Stimulated activated CD8-positive, alpha-beta memory T cell treated with anti-CD3 and anti-CD28 coated beads, Interleukin-15, amount 100 ng/mL, for 24 hours (primary cell): ENCODE results near the gene ACVR1B.

Experiments used
- DNase-seq: peaks from one replicate; pipeline ENCODE4 v3.0.0-alpha.2; 2020; ENCODE audit warnings: low read depth

Gene ACVR1B

DNA sequence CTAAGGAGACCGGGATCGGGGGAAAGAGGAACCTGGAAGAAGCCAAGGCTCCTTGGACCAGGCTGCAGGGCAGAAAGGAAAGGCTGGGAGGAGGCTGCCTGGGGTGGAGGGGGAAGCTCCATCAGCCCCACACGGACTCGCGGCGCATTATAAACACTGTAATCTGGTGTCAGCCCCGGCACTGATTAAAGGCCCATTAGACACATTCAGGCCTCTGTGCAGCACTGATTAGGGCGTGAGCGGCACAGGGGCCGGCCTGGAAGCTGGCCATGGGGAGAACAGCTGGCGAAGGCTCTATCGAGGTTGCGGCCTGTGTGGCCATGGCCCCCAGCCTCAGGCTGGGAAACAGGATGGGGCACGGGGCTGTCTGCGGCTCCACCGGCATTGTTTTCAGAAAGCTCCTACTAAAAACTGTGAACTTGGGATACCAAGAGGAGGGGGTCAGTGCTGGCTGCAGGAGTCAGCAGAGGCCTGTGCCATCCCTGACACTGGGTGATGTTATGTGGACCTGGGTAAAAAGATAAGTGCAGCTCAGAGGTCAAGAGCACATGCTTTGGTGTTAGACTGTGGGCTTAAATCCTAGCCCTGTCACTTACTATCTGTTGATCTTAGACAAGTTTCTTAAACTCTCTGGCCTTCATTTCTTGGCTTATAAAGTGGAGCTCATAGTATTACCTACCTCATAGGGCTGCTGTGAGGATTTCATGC lies 33.6 kb upstream of the ACVR1B start:
- no peak for DNase-seq

DNA sequence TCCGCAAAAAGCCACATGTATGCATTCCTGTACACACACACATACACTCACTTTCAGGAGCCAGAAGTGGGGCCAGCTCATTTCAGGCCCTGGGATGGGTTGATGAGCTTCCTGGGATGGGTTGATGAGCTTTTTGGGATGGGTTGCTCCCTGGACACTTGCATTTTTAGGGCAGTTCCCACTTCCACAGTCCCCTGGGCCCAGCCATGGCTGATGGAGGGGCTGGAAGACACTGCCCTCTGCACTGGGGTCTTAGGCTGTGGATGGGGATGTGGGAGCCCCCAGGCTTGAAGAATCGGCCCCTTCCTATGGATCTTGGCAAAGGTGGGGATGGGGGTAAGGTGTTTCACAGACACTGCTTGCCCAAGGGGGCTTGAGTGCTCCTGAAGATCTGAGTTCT lies 31.5 kb upstream of the ACVR1B start:
- DNase-seq, result no peak

DNA sequence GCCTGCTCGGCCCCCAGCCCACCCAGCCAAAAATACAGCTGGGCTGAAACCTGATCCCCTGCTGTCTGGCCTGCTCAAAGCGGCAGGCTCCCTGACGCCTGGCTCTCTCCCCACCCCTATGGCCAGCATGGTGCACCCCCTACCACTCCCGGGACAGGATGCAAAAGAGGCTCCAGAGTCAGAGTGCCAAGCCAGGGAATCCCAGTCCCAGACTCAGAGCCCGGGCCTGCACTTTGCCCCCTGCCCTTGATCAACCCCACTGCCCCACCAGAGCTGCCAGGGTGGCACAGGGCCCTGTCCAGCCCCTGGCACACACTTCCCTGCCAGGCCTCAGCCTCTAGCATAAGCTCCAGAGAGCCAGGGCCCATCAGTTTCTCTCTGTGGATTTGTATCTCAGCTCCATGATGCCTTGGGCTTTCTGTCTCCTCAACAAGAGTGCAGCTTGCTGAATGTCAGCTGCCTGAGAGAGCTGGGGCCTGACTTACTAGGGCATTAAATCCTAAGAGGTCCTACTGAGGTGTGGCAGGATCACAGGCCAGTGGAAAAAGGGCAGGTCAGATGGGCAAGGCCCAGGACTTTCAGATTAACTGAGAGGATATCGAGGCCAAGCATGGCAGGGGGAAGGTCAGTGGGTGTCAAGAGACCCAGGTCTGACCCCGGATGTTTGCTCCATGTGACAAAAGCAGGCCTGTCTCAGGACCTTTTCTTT lies 30.3 kb upstream of the ACVR1B start:
- DNase-seq, result no peak

DNA sequence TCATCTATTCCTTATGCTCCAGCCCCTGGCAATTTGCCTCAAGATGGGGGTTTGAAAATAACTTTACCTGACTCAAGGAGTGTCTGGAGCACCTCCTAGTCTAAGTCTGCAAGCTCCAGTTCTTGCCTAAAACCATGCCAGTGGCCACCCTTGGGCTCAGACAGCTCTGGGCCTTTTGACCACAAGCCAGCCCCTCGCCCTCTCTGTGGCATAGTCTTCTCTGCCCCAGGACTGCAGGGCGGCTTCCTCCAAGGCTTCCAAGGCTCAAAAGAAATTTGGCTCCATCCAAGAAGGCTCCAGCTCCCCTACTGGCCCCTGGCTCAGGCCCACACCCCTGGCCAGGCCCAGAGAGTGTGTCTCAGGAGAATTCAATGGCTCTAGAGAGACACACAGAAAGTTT lies 29.4 kb upstream of the ACVR1B start:
- no peak for DNase-seq

DNA sequence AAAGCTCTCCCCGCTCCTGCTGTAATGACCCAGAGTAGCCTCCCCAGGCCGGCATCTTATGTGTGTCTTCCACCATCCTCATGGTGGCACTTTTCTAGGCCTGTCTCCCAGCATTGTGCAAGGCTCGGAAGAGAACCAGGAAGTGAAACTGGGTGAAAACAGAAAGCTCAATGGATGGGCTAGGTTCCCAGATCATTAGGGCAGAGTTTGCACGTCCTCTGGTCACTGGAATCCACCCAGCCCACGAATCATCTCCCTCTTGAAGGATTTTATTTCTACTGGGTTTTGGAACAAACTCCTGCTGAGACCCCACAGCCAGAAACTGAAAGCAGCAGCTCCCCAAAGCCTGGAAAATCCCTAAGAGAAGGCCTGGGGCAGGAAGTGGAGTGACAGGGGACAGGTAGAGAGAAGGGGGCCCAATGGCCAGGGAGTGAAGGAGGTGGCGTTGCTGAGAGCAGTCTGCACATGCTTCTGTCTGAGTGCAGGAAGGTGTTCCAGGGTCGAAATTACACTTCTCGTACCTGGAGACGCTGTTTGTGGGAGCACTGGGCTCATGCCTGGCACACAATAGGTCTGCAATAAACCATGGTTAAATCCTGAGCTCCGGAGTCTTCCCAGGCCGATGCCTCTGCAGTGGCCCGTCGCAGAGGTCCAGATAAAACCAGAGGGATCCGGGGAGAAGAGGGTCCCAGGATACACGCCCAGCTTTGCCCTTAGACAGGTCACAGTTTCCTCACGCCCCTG lies 28.6 kb upstream of the ACVR1B start:
- DNase-seq, result no peak

DNA sequence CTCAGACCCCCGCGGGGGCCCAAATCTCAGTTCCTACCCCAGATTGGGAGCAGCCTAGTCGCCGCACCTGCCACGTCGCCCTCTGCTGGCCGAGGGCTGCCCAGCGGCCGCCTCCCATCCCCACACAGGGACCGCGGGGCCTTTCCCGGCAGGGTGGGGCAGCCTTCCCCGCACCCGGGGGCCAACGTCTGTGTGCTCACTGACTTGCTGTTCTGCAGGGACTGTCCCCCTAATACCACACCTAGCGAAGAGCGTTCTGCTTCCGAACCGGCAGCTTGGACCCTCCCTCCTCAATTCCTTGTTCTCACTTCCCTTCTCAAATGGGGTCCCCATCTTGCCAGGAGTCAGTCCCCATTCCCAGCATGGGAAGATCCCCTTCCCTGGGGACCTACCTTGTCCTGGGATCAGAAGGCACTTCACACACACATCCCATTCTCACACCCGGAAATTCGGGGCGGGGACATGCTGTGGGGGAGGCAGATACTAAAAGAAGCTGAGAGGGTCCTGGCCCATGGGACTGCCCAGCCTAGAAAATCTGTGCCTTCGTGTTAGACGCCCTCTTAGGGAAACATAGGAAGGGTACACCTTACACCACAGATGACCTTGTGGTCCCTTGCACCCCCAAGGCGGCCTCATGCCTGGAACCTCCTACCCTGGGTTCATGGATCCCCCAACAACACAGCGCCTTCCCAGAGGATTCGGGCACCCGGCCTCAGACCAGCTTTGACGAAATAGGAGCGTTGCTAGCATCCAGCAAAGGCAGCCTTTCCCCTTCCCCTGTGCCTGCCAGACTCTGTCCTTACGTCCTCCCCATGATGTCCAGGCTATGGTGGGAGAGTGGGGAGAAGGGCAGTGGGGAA lies 27.8 kb upstream of the ACVR1B start:
- peak; percentile 31 for DNase-seq

DNA sequence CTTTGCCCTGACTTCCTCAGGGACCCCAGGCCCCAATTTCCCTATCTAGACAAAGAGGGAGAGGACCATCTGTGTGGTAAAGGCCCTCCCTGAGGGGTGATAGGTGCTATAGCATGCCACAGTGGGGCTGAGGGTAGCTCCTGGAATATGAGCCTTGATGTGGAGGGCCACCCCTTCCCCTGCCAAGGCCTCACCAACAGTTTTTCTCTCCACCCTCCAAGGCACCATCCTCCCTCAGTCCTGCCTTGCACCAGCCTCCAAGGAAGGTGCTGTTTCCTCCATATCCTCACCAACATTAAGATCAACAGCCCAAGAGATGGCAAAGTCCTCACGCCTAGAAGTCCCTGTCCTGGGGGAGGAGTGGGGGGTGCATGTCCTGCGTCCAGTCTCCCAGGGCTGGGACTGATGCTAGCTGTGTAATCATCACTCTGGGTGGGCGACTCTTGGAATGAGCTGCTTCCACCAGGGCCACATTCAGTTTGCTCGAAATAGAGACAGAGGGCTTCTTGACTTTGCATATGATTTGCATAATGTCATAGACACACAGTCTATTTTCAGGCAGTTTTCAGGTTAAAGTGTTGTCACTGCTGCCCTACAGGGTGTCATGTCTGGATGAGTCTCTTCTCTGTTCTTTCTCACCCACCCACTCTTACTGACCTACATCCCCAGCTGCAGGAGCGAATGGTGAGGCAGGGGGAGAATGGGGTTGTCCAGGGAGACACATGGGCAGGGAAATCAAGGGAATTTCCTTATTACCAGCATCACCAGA lies 26.8 kb upstream of the ACVR1B start:
- no peak for DNase-seq

DNA sequence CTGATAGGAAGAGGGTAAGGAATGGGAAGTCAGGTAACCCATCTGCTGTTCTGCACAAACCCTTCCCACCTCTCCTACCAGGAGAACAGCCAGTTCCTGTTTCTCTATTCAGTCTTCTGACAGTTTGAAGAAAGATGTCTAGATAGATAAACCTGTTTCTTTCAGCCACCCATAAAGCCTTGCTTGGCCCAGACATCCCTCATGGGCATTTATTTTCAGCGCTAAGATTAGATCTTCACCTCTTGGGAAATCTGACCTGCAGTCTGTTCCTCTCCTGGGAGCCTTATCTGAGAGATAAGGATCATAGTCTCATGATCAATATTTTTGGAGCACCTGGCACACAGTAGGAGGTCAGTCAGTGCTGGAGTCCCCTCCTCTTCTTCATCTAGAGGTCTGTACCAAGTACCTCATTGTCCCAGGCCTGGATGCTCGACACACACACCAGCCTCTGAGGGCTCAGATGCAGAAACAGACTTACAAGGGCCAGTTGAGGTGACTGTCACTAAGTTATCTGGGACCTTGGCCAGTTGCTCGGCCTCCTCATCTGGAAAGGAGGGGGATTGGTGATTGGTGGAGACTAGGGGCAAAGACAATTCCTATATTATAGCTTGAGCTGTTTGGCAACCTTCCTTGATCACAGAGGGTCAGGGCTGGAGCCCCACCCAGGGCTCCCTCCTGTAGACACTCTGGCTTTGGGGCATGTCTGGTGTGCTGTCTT lies 26.0 kb upstream of the ACVR1B start:
- no peak for DNase-seq

DNA sequence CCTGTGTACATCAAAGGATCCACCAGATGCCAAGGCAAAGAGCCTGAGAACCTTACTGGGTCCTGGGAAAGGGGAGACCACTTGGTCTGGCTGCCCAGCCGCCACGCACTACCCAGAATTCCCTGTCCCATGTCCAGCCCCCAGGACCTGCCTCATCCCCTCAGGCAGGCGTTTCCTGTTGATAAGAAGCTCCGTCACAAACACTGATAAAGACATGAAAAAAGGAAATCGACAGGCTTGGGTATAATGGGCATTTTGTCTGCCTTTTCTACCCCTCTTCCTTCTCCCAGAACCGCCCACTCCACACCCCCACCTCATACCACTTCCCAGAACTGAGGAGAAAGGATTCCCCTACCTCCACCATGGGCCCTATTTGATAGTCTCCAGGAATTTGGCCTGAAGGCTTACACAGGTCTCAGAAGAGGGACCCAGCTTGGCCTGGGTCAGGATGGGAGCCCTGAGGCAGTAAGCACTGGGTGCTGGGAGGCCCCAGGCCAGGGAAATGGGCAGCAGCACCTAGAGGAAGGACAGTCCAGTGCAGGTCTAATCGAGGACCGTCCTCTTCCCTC lies 25.4 kb upstream of the ACVR1B start:
- DNase-seq, result no peak

DNA sequence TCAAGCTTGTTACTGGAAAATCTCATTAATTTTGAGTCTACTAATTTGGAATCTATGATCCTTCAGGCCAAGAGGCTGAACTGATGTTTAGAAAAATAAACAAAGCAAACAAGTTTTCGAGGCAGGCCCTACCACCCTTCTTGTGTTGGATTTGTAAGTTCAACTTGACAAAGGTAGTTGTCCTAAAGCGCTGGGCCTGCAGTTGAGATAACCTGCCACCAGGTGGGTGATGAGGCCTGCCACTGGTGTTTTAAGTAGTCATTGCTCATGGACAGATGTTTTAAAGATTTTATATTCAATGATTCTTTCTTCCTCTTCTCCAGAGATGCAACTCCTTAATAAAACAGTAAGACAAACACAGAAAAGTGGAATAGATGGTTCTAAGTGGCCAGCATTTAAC lies 24.8 kb upstream of the ACVR1B start:
- DNase-seq, result no peak

DNA sequence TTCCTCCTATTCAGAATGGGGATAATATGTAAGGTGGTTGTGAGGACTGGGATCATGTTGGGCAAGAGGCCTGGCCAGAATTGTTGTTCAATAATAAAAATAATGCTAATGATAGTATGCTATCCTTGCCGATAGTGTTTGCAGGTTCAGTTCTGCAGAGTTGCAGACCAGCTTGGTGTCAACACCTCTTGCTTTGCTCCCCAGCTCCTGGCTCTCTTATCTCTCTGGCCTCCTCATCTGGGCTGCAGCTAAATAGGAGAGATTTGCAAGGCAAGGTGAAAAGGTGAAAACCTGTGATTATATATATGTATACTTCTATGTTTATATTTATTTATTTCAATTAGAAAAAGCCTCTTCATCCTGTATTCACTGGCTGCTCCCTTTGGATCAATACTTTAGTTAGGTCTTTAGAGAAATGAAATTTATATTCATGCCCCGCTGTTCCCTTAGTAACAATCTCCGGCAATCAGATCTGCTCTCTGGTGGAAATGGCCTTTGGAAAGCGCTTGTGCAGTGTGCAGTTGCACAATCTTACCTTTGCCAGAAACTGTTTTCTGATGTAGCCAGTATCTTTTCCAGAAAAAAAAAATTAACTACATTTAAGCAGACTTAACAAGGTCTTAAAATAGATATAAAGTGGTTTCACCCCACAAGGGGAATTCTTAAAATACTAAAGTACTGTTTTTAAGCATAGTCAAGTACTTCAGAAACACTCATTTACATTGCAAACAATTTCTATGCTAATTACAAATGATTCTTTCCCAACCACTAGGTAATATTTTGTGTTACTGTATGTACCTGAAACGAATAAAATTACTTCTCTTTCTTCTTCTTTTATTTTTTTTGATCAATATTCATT lies 19.1 kb upstream of the ACVR1B start:
- DNase-seq, result no peak

DNA sequence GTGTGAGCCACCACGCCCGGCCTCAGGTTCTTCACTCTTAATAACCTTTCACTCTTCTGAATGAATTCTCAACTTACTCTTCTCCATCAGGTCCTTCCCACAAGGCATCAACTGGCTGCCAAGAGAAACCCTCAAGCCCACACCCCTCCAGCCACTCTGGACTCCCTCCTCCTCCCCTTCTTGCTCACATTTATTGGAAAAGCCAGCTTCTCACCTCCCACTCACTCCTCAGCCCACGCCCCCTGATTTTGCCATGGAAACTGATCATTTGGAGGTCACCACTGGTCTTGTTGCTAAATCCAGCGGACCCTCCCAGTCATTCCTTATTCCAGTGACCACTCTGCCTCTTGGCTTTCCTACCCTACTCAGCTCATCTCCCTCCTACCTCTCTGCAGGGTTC lies 17.4 kb upstream of the ACVR1B start:
- DNase-seq, result no peak

DNA sequence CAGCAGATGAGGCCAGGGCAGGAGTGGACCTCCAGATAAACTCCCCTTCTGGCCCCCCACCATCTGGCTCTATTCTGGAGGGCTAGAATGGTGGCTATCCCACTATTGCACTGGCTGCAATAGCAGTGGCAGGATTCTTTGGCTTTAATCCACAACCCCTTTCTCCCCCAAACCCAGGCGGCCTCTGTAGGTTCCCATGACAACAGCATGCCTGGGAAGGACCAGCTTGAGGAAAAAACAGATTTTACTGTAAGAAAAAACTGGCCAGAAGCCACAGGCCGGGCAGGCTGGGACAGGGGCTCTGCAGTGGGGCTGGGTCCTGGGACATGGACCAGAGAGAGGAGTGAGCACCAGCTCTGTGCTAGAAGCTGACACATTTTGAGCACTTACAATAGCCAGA lies 13.6 kb upstream of the ACVR1B start:
- DNase-seq, result no peak

DNA sequence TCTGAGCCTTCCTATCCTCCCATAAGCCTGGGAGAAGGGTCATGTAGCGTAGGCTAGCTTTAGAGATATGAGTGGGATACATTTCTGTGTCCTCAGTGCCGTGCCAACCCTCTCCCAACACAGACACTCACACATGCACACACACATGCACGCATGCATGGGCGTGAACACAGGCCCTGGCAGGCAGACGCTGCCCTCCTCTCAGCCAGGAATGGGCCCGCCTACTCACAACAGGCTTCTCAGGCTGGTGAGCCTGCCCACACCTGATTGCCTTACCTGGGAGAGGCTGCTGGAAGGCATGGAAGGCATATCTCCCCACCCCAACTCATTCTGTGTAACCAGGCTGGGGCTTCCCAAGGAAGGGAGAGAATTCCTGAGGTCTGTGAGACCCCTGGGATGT lies 12.8 kb upstream of the ACVR1B start:
- DNase-seq, result no peak

DNA sequence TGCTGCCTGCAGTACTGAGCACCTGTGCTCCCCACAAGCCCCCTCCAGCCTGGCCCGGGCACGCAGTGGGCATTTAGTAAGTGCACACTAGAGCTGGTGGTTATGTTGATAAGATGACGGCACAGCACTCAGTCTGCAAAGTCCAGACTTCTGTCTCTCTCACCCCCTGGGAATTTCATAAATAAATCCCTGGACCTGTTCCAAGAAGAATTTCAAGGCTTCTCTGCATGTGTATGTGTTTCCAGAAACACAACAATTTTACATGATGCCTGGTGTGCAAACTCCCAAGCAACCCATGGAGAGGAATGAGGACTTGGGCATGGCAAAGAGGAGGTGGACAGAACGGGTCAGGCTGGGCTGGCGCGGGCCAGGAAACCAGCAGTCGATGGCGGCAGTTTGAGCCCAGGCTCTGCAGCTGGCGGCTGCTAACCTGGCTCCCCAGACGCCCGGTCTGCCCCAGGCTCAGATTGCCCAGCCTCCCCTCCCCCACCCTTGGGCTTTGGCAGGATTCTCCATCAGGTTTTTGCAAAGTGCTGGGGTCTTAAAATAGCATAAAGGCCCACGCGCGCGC lies 10.4 kb upstream of the ACVR1B start:
- DNase-seq, result no peak

DNA sequence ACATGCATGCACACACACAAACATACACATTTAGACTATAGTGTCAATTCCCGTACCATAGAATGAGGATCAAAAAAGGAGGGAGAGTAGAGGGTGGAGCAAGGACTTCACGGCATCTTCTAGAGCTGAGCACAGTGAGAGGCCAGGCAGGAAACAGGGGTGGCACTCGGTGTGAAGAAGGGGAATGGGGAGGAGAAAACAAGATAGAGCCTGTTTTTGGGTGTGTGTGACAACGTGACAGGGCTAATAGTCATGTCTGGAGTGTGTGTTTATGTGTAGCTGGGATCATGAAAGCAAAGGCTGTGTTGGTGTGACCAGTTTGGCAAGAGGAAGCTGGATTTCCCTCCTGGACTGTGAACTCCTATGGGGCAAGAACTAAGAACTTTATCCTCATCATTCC lies 9.9 kb upstream of the ACVR1B start:
- no peak for DNase-seq

DNA sequence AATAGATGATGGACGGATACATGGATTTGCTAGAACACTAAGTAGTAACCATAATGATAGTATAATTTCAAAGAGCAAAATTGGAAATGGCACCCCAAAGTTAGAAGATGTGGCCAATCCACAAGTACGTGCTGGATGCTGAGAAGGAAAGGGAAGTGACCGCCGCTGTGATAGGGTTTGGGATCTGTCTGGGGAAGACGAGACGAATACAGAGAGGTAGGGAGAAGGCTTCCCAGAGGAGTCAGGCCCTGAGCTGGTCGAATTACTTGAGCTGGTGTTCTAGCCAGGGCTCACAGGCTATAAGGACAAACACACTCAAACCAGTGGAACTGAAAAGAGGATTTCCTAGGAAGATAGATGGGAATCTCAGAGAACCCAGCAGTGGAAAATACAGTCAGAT lies 9.4 kb upstream of the ACVR1B start:
- no peak for DNase-seq

DNA sequence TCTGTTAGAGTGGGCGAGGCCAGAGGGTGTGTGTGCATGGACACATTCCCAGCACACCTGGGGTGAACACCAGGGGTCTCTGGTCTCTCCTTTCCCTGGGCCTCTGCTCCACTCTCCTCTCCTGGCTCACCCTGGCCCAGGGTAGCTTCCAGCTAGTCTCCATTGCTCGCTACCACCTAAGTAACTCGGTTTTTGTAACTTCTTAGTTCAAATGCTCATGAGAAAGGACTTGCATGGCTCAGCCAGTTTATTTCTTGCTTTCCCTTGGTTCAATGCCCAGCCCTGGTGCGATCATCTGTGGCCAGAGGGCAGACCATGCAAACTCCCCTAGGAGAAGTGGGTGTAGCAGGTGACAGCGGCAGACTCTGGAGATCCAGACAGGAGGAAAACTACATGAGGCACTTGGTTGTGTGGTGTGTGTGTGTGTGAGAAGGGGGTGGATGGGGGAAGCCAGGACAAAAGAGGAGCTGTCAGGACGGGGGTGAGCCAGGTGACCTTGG lies 8.9 kb upstream of the ACVR1B start:
- DNase-seq, result no peak

DNA sequence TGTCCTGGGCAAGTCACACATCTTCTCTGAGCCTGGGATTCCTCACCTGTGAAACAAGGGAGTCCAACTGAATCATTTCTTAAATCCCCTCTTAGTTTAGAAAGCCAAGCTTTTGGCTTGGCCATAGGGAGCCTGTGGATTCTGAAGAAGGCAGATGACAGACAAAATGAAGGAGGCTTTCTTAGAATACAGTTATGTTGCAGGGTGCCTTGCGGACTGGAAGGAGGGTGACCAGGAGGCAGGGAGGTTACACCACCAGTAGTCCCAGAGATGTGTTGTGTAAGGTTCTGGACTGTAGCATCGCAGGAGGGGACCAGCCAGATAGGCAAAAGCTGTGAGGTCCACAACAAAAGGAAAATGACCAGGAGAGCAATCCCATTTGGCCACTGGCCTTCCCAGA lies 8.2 kb upstream of the ACVR1B start:
- DNase-seq, result no peak
